ENCODE results near the gene PDSS1. TPM values are rescaled to one million over a fixed set of nuclear protein-coding genes. Genes with fewer than 3 reads are reported as not detected.

Gene PDSS1
- total RNA-seq, 4 donors from 2014 or later, result 2.4 to 15.7 (median 6.6) TPM

- H3K36me3 ChIP-seq, result no peaks in the 10 kb centered on the region
- H3K27ac ChIP-seq, result no peak overlapping the region
- peaks cover 0 to 18% (median 4%) of the 10 kb centered on the region in 4 donors for H3K4me1 ChIP-seq
- no peaks in the 10 kb centered on the region for H3K27me3 ChIP-seq
- H3K9me3 ChIP-seq, result no peaks in the 10 kb centered on the region
- TF ChIP-seq CTCF (IDR thresholded peaks at IDR 0.05) (no peak), EP300 (IDR thresholded peaks at IDR 0.05) (no peak), POLR2A (IDR thresholded peaks at IDR 0.05) (no peak)
- WGBS, 2 donors, result 93 to 94% methylated on average over 2 of the region's 2 CpGs
- H3K4me3 ChIP-seq, result no peak overlapping the region
- DNase-seq (ENCODE audit: low spot score in 2 of 2), result no peak
These were observed 80.2 kb downstream of the PDSS1 start for GRCh38 chr10:26777686-26778085.

GRCh38 chr10:26779176-26779860 is 81.8 kb downstream of the PDSS1 start:
- no peaks in the 10 kb centered on the region for H3K9me3 ChIP-seq
- H3K36me3 ChIP-seq, result no peaks in the 10 kb centered on the region
- no peak for DNase-seq (ENCODE audit: low spot score in 2 of 2)
- TF ChIP-seq POLR2A (IDR thresholded peaks at IDR 0.05) (no peak), CTCF (IDR thresholded peaks at IDR 0.05) (no peak)
- no peak overlapping the region for H3K4me3 ChIP-seq
- H3K27ac ChIP-seq, result no peak overlapping the region
- H3K4me1 ChIP-seq, result peaks cover 0 to 15% (median 4%) of the 10 kb centered on the region in 4 donors
- WGBS, 2 donors, result 89 to 91% methylated on average over 4 of the region's 4 CpGs
- H3K27me3 ChIP-seq, result no peaks in the 10 kb centered on the region

- WGBS, 2 donors, result 91 to 99% methylated on average over 8 of the region's 8 CpGs
- TF ChIP-seq CTCF (IDR thresholded peaks at IDR 0.05) (no peak), EP300 (IDR thresholded peaks at IDR 0.05) (no peak), POLR2A (IDR thresholded peaks at IDR 0.05) (no peak)
These were observed 82.7 kb downstream of the PDSS1 start for GRCh38 chr10:26780106-26780792.

GRCh38 chr10:26780793-26781601 is 83.5 kb downstream of the PDSS1 start:
- Histone ChIP-seq H3K9me3 (no peaks in the 10 kb centered on the region), H3K27ac (no peak overlapping the region), H3K4me1 (peaks cover 0 to 15% (median 4%) of the 10 kb centered on the region in 4 donors), H3K36me3 (no peaks in the 10 kb centered on the region), H3K27me3 (no peaks in the 10 kb centered on the region), H3K4me3 (no peak overlapping the region)
- WGBS, 2 donors, result 69 to 84% methylated on average over 4 of the region's 4 CpGs
- no peak for TF ChIP-seq EP300 (IDR thresholded peaks at IDR 0.05)
- no peak for TF ChIP-seq POLR2A (IDR thresholded peaks at IDR 0.05)
- no peak for TF ChIP-seq CTCF (IDR thresholded peaks at IDR 0.05)
- DNase-seq (ENCODE audit: low spot score in 2 of 2), result no peak

More at GRCh38 chr10:26780106-26780792, 82.7 kb downstream of the PDSS1 start:
- H3K4me1 ChIP-seq, result peaks cover 0 to 15% (median 4%) of the 10 kb centered on the region in 4 donors
- no peak overlapping the region for H3K27ac ChIP-seq
- no peak overlapping the region for H3K4me3 ChIP-seq
- H3K9me3 ChIP-seq, result no peaks in the 10 kb centered on the region
- H3K27me3 ChIP-seq, result no peaks in the 10 kb centered on the region
- DNase-seq (ENCODE audit: low spot score in 2 of 2), result no peak
- no peaks in the 10 kb centered on the region for H3K36me3 ChIP-seq

Measured in tibial nerve (tissue), 4 donors.